Measurements from ENCODE around the gene GLI3. TPM values are rescaled to one million over a fixed set of nuclear protein-coding genes. Genes with fewer than 3 reads are reported as not detected.

GLI3 gene
- total RNA-seq, 2 experiments from 2014 or later, result 0.28 to 0.36 TPM

- H3K27me3 ChIP-seq (ENCODE audit: control insufficient read depth in 1 of 2, insufficient read depth in 2 of 2, low read length in 2 of 2), result peaks cover 2 to 18% of the 10 kb centered on the region in 2 experiments
- H3K36me3 ChIP-seq (ENCODE audit: insufficient read depth, low read length), result no peaks in the 10 kb centered on the region
- H3K4me1 Mint-ChIP-seq (ENCODE audit: low read depth), result no peaks in the 10 kb centered on the region
- H3K4me3 Mint-ChIP-seq, result no peak overlapping the region
- no peaks in the 10 kb centered on the region for H3K9me3 ChIP-seq (ENCODE audit: control insufficient read depth in 1 of 2, insufficient read depth in 1 of 2, low read length in 2 of 2)
- no peaks in the 10 kb centered on the region for H3K9me3 Mint-ChIP-seq
- no peak overlapping the region for H3K27ac Mint-ChIP-seq
- TF ChIP-seq CTCF (IDR thresholded peaks at IDR 0.05), result no peak
- no peaks in the 10 kb centered on the region for H3K4me1 ChIP-seq (ENCODE audit: insufficient read depth, low read length)
- intact Hi-C loops (cut with DNase I, micrococcal nuclease), result no loop called here
- DNase-seq (no peak), ATAC-seq (ENCODE audit: poor library complexity) (no peak)
- POLR2A ChIA-PET, result no interaction called here
- CTCF ChIA-PET, result no interaction called here
- no peak overlapping the region for H3K27ac ChIP-seq (ENCODE audit: low read depth in 1 of 2, low read length in 2 of 2)
- no peak overlapping the region for H3K4me3 ChIP-seq (ENCODE audit: low read length)
- peaks cover 62% of the 10 kb centered on the region for H3K27me3 Mint-ChIP-seq
- no peaks in the 10 kb centered on the region for H3K36me3 Mint-ChIP-seq (ENCODE audit: low read depth)
These were observed 280.3 kb downstream of the GLI3 start for GRCh38 chr7:41956705-41957104.

GRCh38 chr7:41955893-41956675, 280.9 kb downstream of the GLI3 start:
- Histone ChIP-seq H3K9me3 (ENCODE audit: control insufficient read depth in 1 of 2, insufficient read depth in 1 of 2, low read length in 2 of 2) (no peaks in the 10 kb centered on the region), H3K27me3 (ENCODE audit: control insufficient read depth in 1 of 2, insufficient read depth in 2 of 2, low read length in 2 of 2) (peaks cover 2 to 18% of the 10 kb centered on the region in 2 experiments), H3K4me1 (ENCODE audit: insufficient read depth, low read length) (no peaks in the 10 kb centered on the region), H3K27ac (ENCODE audit: low read depth in 1 of 2, low read length in 2 of 2) (no peak overlapping the region), H3K4me3 (ENCODE audit: low read length) (no peak overlapping the region), H3K36me3 (ENCODE audit: insufficient read depth, low read length) (no peaks in the 10 kb centered on the region)
- intact Hi-C loops (cut with DNase I, micrococcal nuclease), result no loop called here
- Mint-ChIP-seq H3K4me3 (no peak overlapping the region), H3K9me3 (no peaks in the 10 kb centered on the region), H3K27ac (no peak overlapping the region), H3K4me1 (ENCODE audit: low read depth) (no peaks in the 10 kb centered on the region), H3K36me3 (ENCODE audit: low read depth) (no peaks in the 10 kb centered on the region), H3K27me3 (peaks cover 62% of the 10 kb centered on the region)
- no peak for DNase-seq
- ChIA-PET CTCF (interaction anchor here (1.2 kb wide), 1 partner anchor 15 kb away, joined by 4 read pairs; no protein-coding TSS in a partner anchor), POLR2A (no interaction called here)
- no peak for ATAC-seq (ENCODE audit: poor library complexity)
- TF ChIP-seq CTCF (IDR thresholded peaks at IDR 0.05), result no peak

GRCh38 chr7:41955451-41955850, 281.6 kb downstream of the GLI3 start:
- Mint-ChIP-seq H3K4me1 (ENCODE audit: low read depth) (no peaks in the 10 kb centered on the region), H3K27me3 (peaks cover 59% of the 10 kb centered on the region)
- intact Hi-C loops (cut with DNase I, micrococcal nuclease), result no loop called here

More at GRCh38 chr7:41955451-41955850, 281.6 kb downstream of the GLI3 start:
- peaks cover 2 to 18% of the 10 kb centered on the region in 2 experiments for H3K27me3 ChIP-seq (ENCODE audit: control insufficient read depth in 1 of 2, insufficient read depth in 2 of 2, low read length in 2 of 2)
- ChIA-PET POLR2A (no interaction called here), CTCF (interaction anchor here (1.2 kb wide), 1 partner anchor 15 kb away, joined by 4 read pairs; no protein-coding TSS in a partner anchor)
- no peak overlapping the region for H3K4me3 ChIP-seq (ENCODE audit: low read length)
- no peaks in the 10 kb centered on the region for H3K4me1 ChIP-seq (ENCODE audit: insufficient read depth, low read length)
- DNase-seq (no peak), ATAC-seq (ENCODE audit: poor library complexity) (no peak)
- H3K27ac Mint-ChIP-seq, result no peak overlapping the region
- no peaks in the 10 kb centered on the region for H3K36me3 Mint-ChIP-seq (ENCODE audit: low read depth)
- no peak overlapping the region for H3K27ac ChIP-seq (ENCODE audit: low read depth in 1 of 2, low read length in 2 of 2)
- no peak for TF ChIP-seq CTCF (IDR thresholded peaks at IDR 0.05)
- no peaks in the 10 kb centered on the region for H3K9me3 Mint-ChIP-seq
- no peaks in the 10 kb centered on the region for H3K9me3 ChIP-seq (ENCODE audit: control insufficient read depth in 1 of 2, insufficient read depth in 1 of 2, low read length in 2 of 2)
- H3K4me3 Mint-ChIP-seq, result no peak overlapping the region
- H3K36me3 ChIP-seq (ENCODE audit: insufficient read depth, low read length), result no peaks in the 10 kb centered on the region
